ENCODE measurements around the gene SERPINB2.
"Not testable (repeated sequence)": the region's sequence is repeated elsewhere in the genome, so short reads cannot be mapped to it uniquely, and the experiment has no call there.

Gene SERPINB2

GRCh38 chr18:63890237-63890949 is 2.9 kb downstream of the SERPINB2 start:
- no peak for DNase-seq

GRCh38 chr18:63890950-63891304 is 3.4 kb downstream of the SERPINB2 start:
- no peak for DNase-seq

- DNase-seq = no peak
Measured at GRCh38 chr18:63892566-63892965, 5.1 kb downstream of the SERPINB2 start.

GRCh38 chr18:63894106-63894772 is 6.7 kb downstream of the SERPINB2 start:
- no peak for DNase-seq

- DNase-seq = no peak
Measured at GRCh38 chr18:63895190-63895589, 7.7 kb downstream of the SERPINB2 start.

- DNase-seq = no peak
Measured at GRCh38 chr18:63897072-63897471, 9.6 kb downstream of the SERPINB2 start.

GRCh38 chr18:63899206-63899605 is 11.7 kb downstream of the SERPINB2 start:
- DNase-seq = no peak

GRCh38 chr18:63903851-63904570 is 16.5 kb downstream of the SERPINB2 start:
- DNase-seq = no peak

GRCh38 chr18:63904694-63905093 is 17.2 kb downstream of the SERPINB2 start:
- no peak for DNase-seq

GRCh38 chr18:63905361-63905760 is 17.9 kb downstream of the SERPINB2 start:
- no peak for DNase-seq

GRCh38 chr18:63906056-63906455 is 18.6 kb downstream of the SERPINB2 start:
- DNase-seq = no peak

- DNase-seq = no peak
Measured at GRCh38 chr18:63907664-63908063, 20.2 kb downstream of the SERPINB2 start, which contains the start of gene SERPINB10. TSS of gene SERPINB10 (plus strand) at chr18:63907958. CDS start at chr18:63915511, 7,553 bp downstream.

GRCh38 chr18:63908858-63909257 is 21.4 kb downstream of the SERPINB2 start:
- no peak for DNase-seq

GRCh38 chr18:63909870-63910269 is 22.4 kb downstream of the SERPINB2 start:
- no peak for DNase-seq

GRCh38 chr18:63917817-63918216 is 30.3 kb downstream of the SERPINB2 start:
- DNase-seq = no peak

GRCh38 chr18:63922049-63922448 is 34.5 kb downstream of the SERPINB2 start:
- DNase-seq = no peak

- DNase-seq = no peak
Measured at GRCh38 chr18:63924551-63924950, 37.0 kb downstream of the SERPINB2 start.

GRCh38 chr18:63928331-63928730 is 40.8 kb downstream of the SERPINB2 start:
- no peak for DNase-seq

- DNase-seq = not testable (repeated sequence)
Measured at GRCh38 chr18:63929369-63929768, 41.9 kb downstream of the SERPINB2 start.

GRCh38 chr18:63930773-63931354 is 43.4 kb downstream of the SERPINB2 start:
- DNase-seq = no peak

GRCh38 chr18:63936156-63936931 is 48.8 kb downstream of the SERPINB2 start:
- DNase-seq = no peak

GRCh38 chr18:63936932-63937393 is 49.5 kb downstream of the SERPINB2 start:
- no peak for DNase-seq

GRCh38 chr18:63940008-63940407 is 52.5 kb downstream of the SERPINB2 start:
- DNase-seq = no peak
